Rectal smooth muscle tissue (tissue), 1 donor: Measurements from ENCODE around the gene ACACB.

ENCODE experiments used
- H3K27ac ChIP-seq: one replicate; pipeline ENCODE4 v1.7.0; 2013; ENCODE audit warnings: low read depth, low read length, inconsistent platforms
- H3K27me3 ChIP-seq: one replicate; pipeline ENCODE4 v1.7.0; 2013; ENCODE audit warnings: low read length; ENCODE audit not compliant: control insufficient read depth, insufficient read depth
- H3K36me3 ChIP-seq: one replicate; pipeline ENCODE4 v1.7.0; 2013; ENCODE audit warnings: low read length; ENCODE audit not compliant: control insufficient read depth, insufficient read depth
- H3K4me1 ChIP-seq: one replicate; pipeline ENCODE4 v1.7.0; 2013; ENCODE audit warnings: low read length; ENCODE audit not compliant: control insufficient read depth, insufficient read depth
- H3K4me3 ChIP-seq: one replicate; pipeline ENCODE4 v1.7.0; 2013; ENCODE audit warnings: low read length
- H3K9ac ChIP-seq: one replicate; pipeline ENCODE4 v1.7.0; 2013; ENCODE audit warnings: low read length

The ACACB gene

GRCh38 chr12:109271418-109271817 is 155.0 kb downstream of the ACACB start:
- Histone ChIP-seq H3K27me3 (no peaks in the 10 kb centered on the region), H3K9ac (no peak overlapping the region), H3K4me3 (no peak overlapping the region), H3K27ac (no peak overlapping the region), H3K36me3 (no peaks in the 10 kb centered on the region), H3K4me1 (no peaks in the 10 kb centered on the region)

DNA sequence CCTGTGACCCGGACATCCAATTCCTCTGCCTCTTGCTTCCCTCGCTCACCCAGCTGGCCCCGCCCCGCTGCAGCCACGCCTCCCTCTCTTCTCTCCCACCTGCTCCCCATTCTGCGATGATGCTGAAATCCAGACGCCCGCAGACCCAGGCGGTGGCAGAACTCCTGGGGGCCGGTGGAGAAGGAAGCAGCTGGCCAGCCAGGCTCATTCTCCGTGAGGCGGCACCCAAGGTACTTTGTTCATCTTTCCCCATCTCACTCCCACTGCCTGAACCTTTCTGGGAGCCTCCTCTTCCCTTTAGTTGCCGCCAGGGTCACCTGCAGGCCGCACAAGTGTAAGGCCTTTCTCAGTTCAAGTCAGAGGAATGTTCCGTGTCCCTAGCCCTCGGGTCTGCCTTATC is 157.0 kb downstream of the ACACB start:
- Histone ChIP-seq H3K36me3 (no peaks in the 10 kb centered on the region), H3K4me1 (peaks cover 7% of the 10 kb centered on the region), H3K27me3 (no peaks in the 10 kb centered on the region), H3K27ac (no peak overlapping the region), H3K4me3 (no peak overlapping the region), H3K9ac (no peak overlapping the region)

DNA sequence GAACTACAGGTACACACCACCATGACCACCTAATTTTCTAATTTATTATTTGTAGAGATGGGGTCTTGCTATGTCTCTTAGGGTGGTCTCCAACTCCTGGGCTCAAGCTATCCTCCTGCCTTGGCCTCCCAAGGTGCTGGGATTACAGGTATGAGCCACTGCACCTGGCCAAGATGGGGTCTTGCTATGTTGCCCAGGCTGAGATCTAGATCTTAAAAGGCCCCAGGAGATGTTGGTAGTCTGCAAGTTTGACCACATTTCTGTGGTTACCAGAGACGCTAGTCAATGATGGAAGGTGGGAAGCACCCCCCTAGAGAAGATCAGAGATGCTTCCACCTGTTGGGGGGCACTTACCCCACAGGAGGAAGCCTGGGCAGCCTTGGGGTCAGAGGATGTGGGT is 158.0 kb downstream of the ACACB start:
- Histone ChIP-seq H3K36me3 (no peaks in the 10 kb centered on the region), H3K9ac (no peak overlapping the region), H3K27ac (no peak overlapping the region), H3K4me1 (peaks cover 16% of the 10 kb centered on the region), H3K4me3 (no peak overlapping the region), H3K27me3 (no peaks in the 10 kb centered on the region)

GRCh38 chr12:109275173-109275572 is 158.8 kb downstream of the ACACB start:
- Histone ChIP-seq H3K9ac (no peak overlapping the region), H3K27me3 (no peaks in the 10 kb centered on the region), H3K4me3 (no peak overlapping the region), H3K36me3 (no peaks in the 10 kb centered on the region), H3K4me1 (peaks cover 16% of the 10 kb centered on the region), H3K27ac (no peak overlapping the region)

DNA sequence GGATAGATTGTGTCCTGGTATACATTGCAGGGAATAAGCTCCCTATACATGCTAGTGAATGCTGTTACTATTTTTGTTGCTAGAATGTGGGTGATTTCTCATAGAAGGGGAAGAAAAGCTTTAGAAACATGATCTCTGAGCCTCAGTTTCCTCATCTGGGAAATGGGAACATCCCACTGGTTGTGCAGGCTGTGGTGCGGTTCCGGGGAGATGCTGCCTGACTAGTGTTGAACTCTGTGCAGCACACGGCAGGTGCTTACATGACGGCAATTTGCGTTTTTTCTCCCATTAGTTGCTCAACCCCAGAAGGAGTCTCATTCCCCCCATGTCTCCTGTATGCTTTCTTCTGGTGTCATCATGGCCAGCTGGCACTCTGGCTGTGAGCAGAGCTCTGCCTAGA is 159.8 kb downstream of the ACACB start:
- Histone ChIP-seq H3K9ac (no peak overlapping the region), H3K4me1 (peaks cover 16% of the 10 kb centered on the region), H3K4me3 (no peak overlapping the region), H3K27ac (no peak overlapping the region), H3K27me3 (no peaks in the 10 kb centered on the region), H3K36me3 (no peaks in the 10 kb centered on the region)

DNA sequence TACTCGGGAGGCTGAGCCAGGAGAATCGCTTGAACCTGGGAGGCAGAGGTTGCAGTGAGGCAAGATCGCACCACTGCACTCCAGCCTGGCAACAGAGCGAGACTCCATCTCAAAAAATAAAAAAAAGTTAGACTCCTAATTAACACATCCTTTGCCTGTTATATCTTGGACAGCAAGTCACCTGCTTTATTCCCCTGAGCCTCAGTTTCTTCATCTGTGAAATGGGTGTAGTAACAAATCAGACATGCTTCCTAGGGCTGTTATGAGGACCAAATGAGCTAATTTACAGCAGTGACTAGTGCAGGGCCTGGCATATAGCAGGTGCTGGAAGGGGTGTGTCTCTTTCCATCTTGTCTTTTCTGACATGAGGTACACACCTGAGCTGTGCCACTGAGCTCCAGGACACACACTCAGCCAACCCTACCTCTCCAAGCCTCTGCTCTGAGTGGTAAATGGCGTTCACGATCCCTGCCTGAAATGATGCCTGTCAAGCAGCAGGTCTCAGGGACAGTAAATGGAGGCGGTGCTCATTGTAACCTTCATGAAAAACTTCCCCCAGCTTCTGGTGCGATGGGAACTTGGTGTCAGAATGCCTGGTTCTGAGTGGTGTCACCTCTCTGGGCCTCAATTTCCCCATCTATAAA is 161.0 kb downstream of the ACACB start:
- no peak overlapping the region for H3K27ac ChIP-seq
- H3K9ac ChIP-seq: no peak overlapping the region
- H3K4me1 ChIP-seq: peaks cover 16% of the 10 kb centered on the region
- H3K27me3 ChIP-seq: no peaks in the 10 kb centered on the region
- no peak overlapping the region for H3K4me3 ChIP-seq
- H3K36me3 ChIP-seq: no peaks in the 10 kb centered on the region

DNA sequence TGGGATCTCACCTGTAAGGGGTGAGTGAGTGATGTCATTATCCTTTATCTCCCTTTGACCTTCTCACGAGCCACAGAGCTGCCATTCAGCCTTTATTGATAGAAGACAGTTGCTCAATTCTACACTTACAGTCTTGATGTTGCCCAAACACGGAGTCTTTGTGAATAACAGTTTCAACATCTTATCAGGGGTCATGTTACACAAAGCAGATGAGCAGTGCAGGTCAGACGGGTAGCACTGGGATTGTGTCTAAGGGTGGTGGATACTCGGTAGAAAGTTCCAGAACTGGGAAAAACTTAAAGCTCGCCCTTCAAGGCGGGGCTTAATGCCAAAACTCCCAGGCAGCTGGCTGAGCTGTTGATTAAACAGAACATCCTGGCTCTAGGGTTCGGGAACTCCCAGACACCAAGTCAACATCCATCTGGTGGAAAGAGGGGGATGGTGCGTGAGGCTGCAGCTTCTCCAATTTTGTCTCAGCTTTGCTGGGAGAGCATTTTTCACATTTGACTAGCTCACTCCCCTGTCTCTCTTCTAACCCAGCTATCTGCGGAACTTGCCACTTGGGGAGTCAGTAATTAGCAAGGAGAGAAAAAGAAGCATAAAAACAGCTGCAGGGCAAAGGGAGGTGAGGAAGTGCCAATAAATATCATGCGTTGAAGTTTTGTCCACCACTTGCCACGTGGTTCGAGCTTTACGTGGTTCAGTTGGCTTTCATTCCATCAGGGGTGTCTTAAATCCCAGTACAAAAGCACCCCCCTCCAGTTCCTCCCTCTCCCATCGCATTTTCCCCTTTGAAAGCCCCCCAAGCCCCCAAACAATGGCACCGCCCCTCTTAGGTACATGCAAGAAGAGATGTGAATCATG is 161.7 kb downstream of the ACACB start:
- Histone ChIP-seq H3K9ac (no peak overlapping the region), H3K27me3 (no peaks in the 10 kb centered on the region), H3K4me1 (peaks cover 16% of the 10 kb centered on the region), H3K36me3 (no peaks in the 10 kb centered on the region), H3K4me3 (no peak overlapping the region), H3K27ac (peak overlapping the region; percentile 18)

DNA sequence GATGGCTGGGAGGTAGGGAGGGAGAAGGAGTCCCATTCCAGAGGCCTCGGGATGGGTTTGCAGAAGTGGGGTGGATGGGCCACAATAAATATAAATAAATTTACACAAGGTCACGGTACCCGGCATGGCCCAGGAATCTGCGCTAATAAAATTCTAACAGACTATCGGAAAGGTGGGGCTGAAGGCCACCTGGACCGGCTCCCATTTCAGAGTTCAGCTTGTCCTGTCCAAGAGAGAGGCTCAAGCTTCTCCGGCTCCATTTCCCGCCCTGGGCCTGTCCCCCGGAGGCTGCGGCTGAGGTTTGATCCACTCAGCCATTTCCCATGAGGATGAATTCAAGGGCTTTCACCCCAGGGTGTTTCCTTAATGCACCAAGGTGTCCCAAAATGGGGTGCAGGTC is 162.5 kb downstream of the ACACB start:
- H3K27ac ChIP-seq: no peak overlapping the region
- H3K4me1 ChIP-seq: peaks cover 16% of the 10 kb centered on the region
- H3K9ac ChIP-seq: no peak overlapping the region

GRCh38 chr12:109279525-109279924 is 163.1 kb downstream of the ACACB start:
- Histone ChIP-seq H3K27ac (no peak overlapping the region), H3K9ac (no peak overlapping the region), H3K4me1 (peaks cover 16% of the 10 kb centered on the region), H3K36me3 (no peaks in the 10 kb centered on the region), H3K4me3 (no peak overlapping the region), H3K27me3 (no peaks in the 10 kb centered on the region)

More for the DNA sequence above, 162.5 kb downstream of the ACACB start:
- H3K36me3 ChIP-seq: no peaks in the 10 kb centered on the region
- no peak overlapping the region for H3K4me3 ChIP-seq
- H3K27me3 ChIP-seq: no peaks in the 10 kb centered on the region

GRCh38 chr12:109281452-109281851 is 165.1 kb downstream of the ACACB start:
- no peaks in the 10 kb centered on the region for H3K36me3 ChIP-seq
- peaks cover 16% of the 10 kb centered on the region for H3K4me1 ChIP-seq
- H3K4me3 ChIP-seq: no peak overlapping the region
- H3K9ac ChIP-seq: no peak overlapping the region
- H3K27ac ChIP-seq: no peak overlapping the region
- H3K27me3 ChIP-seq: no peaks in the 10 kb centered on the region

GRCh38 chr12:109284392-109284791 is 168.0 kb downstream of the ACACB start:
- Histone ChIP-seq H3K27me3 (no peaks in the 10 kb centered on the region), H3K36me3 (no peaks in the 10 kb centered on the region), H3K27ac (no peak overlapping the region), H3K4me1 (no peaks in the 10 kb centered on the region), H3K9ac (no peak overlapping the region), H3K4me3 (no peak overlapping the region)

GRCh38 chr12:109286252-109286651 is 169.9 kb downstream of the ACACB start:
- peaks cover 6% of the 10 kb centered on the region for H3K4me1 ChIP-seq
- no peak overlapping the region for H3K4me3 ChIP-seq
- no peak overlapping the region for H3K27ac ChIP-seq
- no peak overlapping the region for H3K9ac ChIP-seq
- no peaks in the 10 kb centered on the region for H3K27me3 ChIP-seq
- H3K36me3 ChIP-seq: no peaks in the 10 kb centered on the region

GRCh38 chr12:109286652-109287051 is 170.3 kb downstream of the ACACB start:
- no peaks in the 10 kb centered on the region for H3K27me3 ChIP-seq
- peaks cover 7% of the 10 kb centered on the region for H3K4me1 ChIP-seq
- H3K27ac ChIP-seq: no peak overlapping the region
- H3K9ac ChIP-seq: no peak overlapping the region
- no peak overlapping the region for H3K4me3 ChIP-seq
- H3K36me3 ChIP-seq: no peaks in the 10 kb centered on the region
